ENCODE measurements around the gene EIF2B2. TPM values are rescaled to one million over a fixed set of nuclear protein-coding genes. Genes with fewer than 3 reads are reported as not detected.
"Not testable (repeated sequence)": the region's sequence is repeated elsewhere in the genome, so short reads cannot be mapped to it uniquely, and the experiment has no call there.

Gene EIF2B2
- total RNA-seq, 4 donors from 2014 or later: 42.9 to 55.4 (median 51.1) TPM

GRCh38 chr14:74985028-74985310 lies 17.8 kb upstream of the EIF2B2 start:
- TF ChIP-seq POLR2AphosphoS5 (IDR thresholded peaks at IDR 0.05): no peak
- TF ChIP-seq, protein P1, sequence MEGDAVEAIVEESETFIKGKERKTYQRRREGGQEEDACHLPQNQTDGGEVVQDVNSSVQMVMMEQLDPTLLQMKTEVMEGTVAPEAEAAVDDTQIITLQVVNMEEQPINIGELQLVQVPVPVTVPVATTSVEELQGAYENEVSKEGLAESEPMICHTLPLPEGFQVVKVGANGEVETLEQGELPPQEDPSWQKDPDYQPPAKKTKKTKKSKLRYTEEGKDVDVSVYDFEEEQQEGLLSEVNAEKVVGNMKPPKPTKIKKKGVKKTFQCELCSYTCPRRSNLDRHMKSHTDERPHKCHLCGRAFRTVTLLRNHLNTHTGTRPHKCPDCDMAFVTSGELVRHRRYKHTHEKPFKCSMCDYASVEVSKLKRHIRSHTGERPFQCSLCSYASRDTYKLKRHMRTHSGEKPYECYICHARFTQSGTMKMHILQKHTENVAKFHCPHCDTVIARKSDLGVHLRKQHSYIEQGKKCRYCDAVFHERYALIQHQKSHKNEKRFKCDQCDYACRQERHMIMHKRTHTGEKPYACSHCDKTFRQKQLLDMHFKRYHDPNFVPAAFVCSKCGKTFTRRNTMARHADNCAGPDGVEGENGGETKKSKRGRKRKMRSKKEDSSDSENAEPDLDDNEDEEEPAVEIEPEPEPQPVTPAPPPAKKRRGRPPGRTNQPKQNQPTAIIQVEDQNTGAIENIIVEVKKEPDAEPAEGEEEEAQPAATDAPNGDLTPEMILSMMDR (IDR thresholded peaks at IDR 0.05): no peak
- no peak for TF ChIP-seq POLR2A (IDR thresholded peaks at IDR 0.05)
- TF ChIP-seq EP300 (IDR thresholded peaks at IDR 0.05; ENCODE audit: low read depth): no peak
- Histone ChIP-seq H3K4me1 (no peaks in the 10 kb centered on the region), H3K27ac (no peak overlapping the region), H3K4me3 (no peak overlapping the region), H3K9me3 (no peaks in the 10 kb centered on the region), H3K36me3 (no peaks in the 10 kb centered on the region), H3K27me3 (no peaks in the 10 kb centered on the region)
- intact Hi-C loops (cut with DNase I; ENCODE audit: low total_unique reads): no loop called here
- in situ Hi-C loops (cut with MboI; ENCODE audit: low pct_ligation_motif_present in 1 of 4, low pct_unique_long_range_greater_than_20kb in 1 of 4, low sequenced_read_pairs in 3 of 4): no loop called here
- WGBS, 2 donors (ENCODE audit: low coverage in 1 of 2): 86% methylated on average over 10 of the region's 10 CpGs; no CpG with 5 or more reads in 1 of the 2 donors
- DNase-seq: no peak

GRCh38 chr14:74985806-74986205 lies 16.9 kb upstream of the EIF2B2 start:
- Histone ChIP-seq H3K4me1 (no peaks in the 10 kb centered on the region), H3K4me3 (no peak overlapping the region), H3K27ac (no peak overlapping the region), H3K36me3 (no peaks in the 10 kb centered on the region), H3K27me3 (no peaks in the 10 kb centered on the region), H3K9me3 (no peaks in the 10 kb centered on the region)
- 85 to 97% methylated on average over 3 to 6 of the region's 6 CpGs for WGBS, 2 donors (ENCODE audit: low coverage in 1 of 2)
- intact Hi-C loops (cut with DNase I; ENCODE audit: low total_unique reads) (no loop called here), in situ Hi-C loops (cut with MboI; ENCODE audit: low pct_ligation_motif_present in 1 of 4, low pct_unique_long_range_greater_than_20kb in 1 of 4, low sequenced_read_pairs in 3 of 4) (no loop called here)
- TF ChIP-seq, protein P1 (IDR thresholded peaks at IDR 0.05): no peak
- TF ChIP-seq EP300 (IDR thresholded peaks at IDR 0.05; ENCODE audit: low read depth) (no peak), POLR2A (IDR thresholded peaks at IDR 0.05) (no peak), POLR2AphosphoS5 (IDR thresholded peaks at IDR 0.05) (no peak)
- no peak for DNase-seq

DNA sequence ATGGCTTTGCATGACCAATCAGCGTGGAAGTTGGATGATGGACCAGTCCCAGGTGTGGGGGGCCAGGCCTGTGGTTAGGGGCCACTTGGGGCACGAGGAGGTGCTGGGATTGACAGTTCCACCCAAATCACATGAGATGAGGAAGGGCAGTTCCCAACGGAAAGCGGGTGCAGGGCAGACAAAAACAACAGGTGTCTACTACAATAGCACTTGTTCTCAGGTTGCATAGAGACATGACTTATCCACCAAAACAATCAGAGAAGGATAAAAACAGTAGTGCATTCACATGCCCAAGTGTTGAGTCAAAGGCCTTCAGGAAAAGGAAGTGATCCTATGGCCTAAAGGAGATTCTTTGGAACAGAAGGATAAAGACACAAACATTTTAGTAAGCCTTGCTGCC lies 14.6 kb upstream of the EIF2B2 start:
- no peaks in the 10 kb centered on the region for H3K4me1 ChIP-seq
- intact Hi-C loops (cut with DNase I; ENCODE audit: low total_unique reads): no loop called here
- H3K9me3 ChIP-seq: no peaks in the 10 kb centered on the region
- WGBS, 2 donors (ENCODE audit: low coverage in 1 of 2): 49% methylated on average over 4 of the region's 4 CpGs; no CpG with 5 or more reads in 1 of the 2 donors
- no peaks in the 10 kb centered on the region for H3K27me3 ChIP-seq
- no peak for DNase-seq
- H3K27ac ChIP-seq: no peak overlapping the region
- no peaks in the 10 kb centered on the region for H3K36me3 ChIP-seq
- no peak overlapping the region for H3K4me3 ChIP-seq
- TF ChIP-seq POLR2A (IDR thresholded peaks at IDR 0.05) (no peak), EP300 (IDR thresholded peaks at IDR 0.05; ENCODE audit: low read depth) (no peak), POLR2AphosphoS5 (IDR thresholded peaks at IDR 0.05) (no peak)
- TF ChIP-seq, protein P1 (IDR thresholded peaks at IDR 0.05): no peak
- in situ Hi-C loops (cut with MboI; ENCODE audit: low pct_ligation_motif_present in 1 of 4, low pct_unique_long_range_greater_than_20kb in 1 of 4, low sequenced_read_pairs in 3 of 4): no loop called here

DNA sequence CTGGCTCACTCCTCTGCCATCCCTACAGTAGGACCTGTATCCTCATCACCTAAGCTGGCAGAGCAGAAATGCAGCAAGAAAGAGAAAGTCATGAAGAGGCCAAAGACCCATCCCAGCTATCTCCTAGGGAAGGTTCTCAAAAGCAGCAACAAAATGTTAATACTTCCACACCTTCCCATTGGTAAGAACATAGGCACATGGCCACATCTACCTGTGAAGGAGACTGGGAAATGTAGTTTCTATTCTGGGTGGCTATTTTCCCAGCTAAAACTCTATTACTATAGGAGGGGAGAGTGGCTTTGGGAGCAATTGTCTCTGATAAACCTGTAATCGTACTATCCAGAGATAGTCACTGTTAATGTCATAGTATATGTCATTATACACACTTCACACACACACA lies 13.7 kb upstream of the EIF2B2 start:
- Histone ChIP-seq H3K27me3 (no peaks in the 10 kb centered on the region), H3K36me3 (no peaks in the 10 kb centered on the region), H3K4me1 (no peaks in the 10 kb centered on the region), H3K4me3 (no peak overlapping the region), H3K27ac (no peak overlapping the region), H3K9me3 (no peaks in the 10 kb centered on the region)
- in situ Hi-C loops (cut with MboI; ENCODE audit: low pct_ligation_motif_present in 1 of 4, low pct_unique_long_range_greater_than_20kb in 1 of 4, low sequenced_read_pairs in 3 of 4): no loop called here
- WGBS, 2 donors (ENCODE audit: low coverage in 1 of 2): 88 to 100% methylated on average over 1 of the region's 1 CpG
- intact Hi-C loops (cut with DNase I; ENCODE audit: low total_unique reads): no loop called here
- TF ChIP-seq EP300 (IDR thresholded peaks at IDR 0.05; ENCODE audit: low read depth) (no peak), POLR2AphosphoS5 (IDR thresholded peaks at IDR 0.05) (no peak)
- TF ChIP-seq, protein P1 (IDR thresholded peaks at IDR 0.05): no peak
- DNase-seq: no peak

GRCh38 chr14:74994182-74994581 lies 8.5 kb upstream of the EIF2B2 start:
- H3K4me1 ChIP-seq; DNase-seq; H3K9me3 ChIP-seq; H3K27ac ChIP-seq; intact Hi-C loops (cut with DNase I; ENCODE audit: low total_unique reads); H3K36me3 ChIP-seq; in situ Hi-C loops (cut with MboI; ENCODE audit: low pct_ligation_motif_present in 1 of 4, low pct_unique_long_range_greater_than_20kb in 1 of 4, low sequenced_read_pairs in 3 of 4); H3K4me3 ChIP-seq; H3K27me3 ChIP-seq: not testable (repeated sequence)
- WGBS, 2 donors (ENCODE audit: low coverage in 1 of 2): 96% methylated on average over 25 of the region's 28 CpGs; no CpG with 5 or more reads in 1 of the 2 donors

DNA sequence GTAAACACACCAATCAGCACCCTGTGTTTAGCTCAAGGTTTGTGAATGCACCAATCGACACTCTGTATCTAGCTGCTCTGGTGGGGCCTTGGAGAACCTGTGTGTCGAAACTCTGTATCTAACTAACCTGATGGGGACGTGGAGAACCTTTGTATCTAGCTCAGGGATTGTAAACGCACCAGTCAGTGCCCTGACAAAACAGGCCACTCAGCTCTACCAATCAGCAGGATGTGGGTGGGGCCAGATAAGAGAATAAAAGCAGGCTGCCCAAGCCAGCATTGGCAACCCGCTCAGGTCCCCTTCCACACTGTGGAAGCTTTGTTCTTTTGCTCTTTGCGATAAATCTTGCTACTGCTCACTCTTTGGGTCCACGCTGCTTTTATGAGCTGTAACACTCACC lies 6.9 kb upstream of the EIF2B2 start:
- intact Hi-C loops (cut with DNase I; ENCODE audit: low total_unique reads); in situ Hi-C loops (cut with MboI; ENCODE audit: low pct_ligation_motif_present in 1 of 4, low pct_unique_long_range_greater_than_20kb in 1 of 4, low sequenced_read_pairs in 3 of 4): not testable (repeated sequence)

More for the DNA sequence above, 6.9 kb upstream of the EIF2B2 start:
- not testable (repeated sequence) for H3K27me3 ChIP-seq, H3K9me3 ChIP-seq, H3K4me1 ChIP-seq, H3K4me3 ChIP-seq, H3K27ac ChIP-seq, DNase-seq, H3K36me3 ChIP-seq
- 90% methylated on average over 3 of the region's 7 CpGs; no CpG with 5 or more reads in 1 of the 2 donors for WGBS, 2 donors (ENCODE audit: low coverage in 1 of 2)
